Measurements from ENCODE around the gene PLCB1. TPM values are rescaled to one million over a fixed set of nuclear protein-coding genes. Genes with fewer than 3 reads are reported as not detected.
A peak's percentile ranks its signal among the peaks of the same experiment; 100 is the strongest.

The PLCB1 gene
- total and polyA plus RNA-seq, 2 experiments from 2014 or later, result 14.9 to 20.7 TPM

GRCh38 chr20:8721098-8721497 lies 589.0 kb downstream of the PLCB1 start:
- H3K79me2 ChIP-seq (replicated peaks; ENCODE audit: insufficient read depth), result no peaks in the 10 kb centered on the region
- TF ChIP-seq CTCF (conservative IDR thresholded peaks at IDR 0.05; ENCODE audit: low read depth in 2 of 2) (peak; percentile 77 to 89), POLR2AphosphoS5 (IDR thresholded peaks at IDR 0.05; ENCODE audit: low read depth) (no peak)
- H3K4me3 ChIP-seq, result no peak overlapping the region
- H3K4me1 ChIP-seq (ENCODE audit: insufficient read depth), result no peaks in the 10 kb centered on the region
- no peaks in the 10 kb centered on the region for H3K27me3 Mint-ChIP-seq (ENCODE audit: insufficient read depth, low read depth, poor library complexity)
- H3K36me3 Mint-ChIP-seq (ENCODE audit: low read depth), result no peaks in the 10 kb centered on the region
- H3K36me3 ChIP-seq (ENCODE audit: insufficient read depth), result no peaks in the 10 kb centered on the region
- peak; percentile 88 for ATAC-seq
- DNase-seq (ENCODE audit: low spot score), result peak; percentile 78
- H3K4me2 ChIP-seq, result no peak overlapping the region
- H2AFZ ChIP-seq, result no peak overlapping the region
- H3K9me2 ChIP-seq (ENCODE audit: insufficient read depth), result peaks cover 1% of the 10 kb centered on the region; the same call in 1 of the 2 replicates
- no peaks in the 10 kb centered on the region for H3K4me1 Mint-ChIP-seq
- no peak overlapping the region for H3K27ac Mint-ChIP-seq
- no peak overlapping the region for H3K27ac ChIP-seq (ENCODE audit: low read depth)
- H3K9me3 Mint-ChIP-seq, result no peaks in the 10 kb centered on the region; the same call in 2 of the 3 replicates
- no peaks in the 10 kb centered on the region for H3F3A ChIP-seq (replicated peaks; ENCODE audit: low read depth)
- H3K4me3 Mint-ChIP-seq, result no peak overlapping the region
- no peaks in the 10 kb centered on the region for H3K27me3 ChIP-seq (ENCODE audit: insufficient read depth)
- no peaks in the 10 kb centered on the region for H4K20me1 ChIP-seq (replicated peaks; ENCODE audit: insufficient read depth)

- H3K27me3 Mint-ChIP-seq (ENCODE audit: insufficient read depth, low read depth, poor library complexity), result no peaks in the 10 kb centered on the region
- Histone ChIP-seq H3F3A (replicated peaks; ENCODE audit: low read depth) (no peaks in the 10 kb centered on the region), H3K79me2 (replicated peaks; ENCODE audit: insufficient read depth) (no peaks in the 10 kb centered on the region), H3K9me2 (ENCODE audit: insufficient read depth) (no peaks in the 10 kb centered on the region), H3K36me3 (ENCODE audit: insufficient read depth) (no peaks in the 10 kb centered on the region), H3K4me2 (no peak overlapping the region), H2AFZ (no peak overlapping the region), H3K4me1 (ENCODE audit: insufficient read depth) (no peaks in the 10 kb centered on the region), H3K27ac (ENCODE audit: low read depth) (no peak overlapping the region), H3K27me3 (ENCODE audit: insufficient read depth) (no peaks in the 10 kb centered on the region), H3K4me3 (no peak overlapping the region), H4K20me1 (replicated peaks; ENCODE audit: insufficient read depth) (no peaks in the 10 kb centered on the region)
- ATAC-seq (peak; percentile 93), DNase-seq (ENCODE audit: low spot score) (peak; percentile 80)
- no peaks in the 10 kb centered on the region; the same call in 2 of the 3 replicates for H3K9me3 Mint-ChIP-seq
- H3K27ac Mint-ChIP-seq, result no peak overlapping the region
- H3K4me3 Mint-ChIP-seq, result no peak overlapping the region
- no peaks in the 10 kb centered on the region for H3K4me1 Mint-ChIP-seq
- no peak for TF ChIP-seq ZNF462 (CRISPR knock-in tag; IDR thresholded peaks at IDR 0.05)
- peak; percentile 90 to 93 for TF ChIP-seq CTCF (conservative IDR thresholded peaks at IDR 0.05; ENCODE audit: low read depth in 2 of 2)
- no peaks in the 10 kb centered on the region for H3K36me3 Mint-ChIP-seq (ENCODE audit: low read depth)
Measured at GRCh38 chr20:8722277-8722928, 590.3 kb downstream of the PLCB1 start.
